Measurements from ENCODE around the gene KDM1A.

- TF ChIP-seq, protein P1, sequence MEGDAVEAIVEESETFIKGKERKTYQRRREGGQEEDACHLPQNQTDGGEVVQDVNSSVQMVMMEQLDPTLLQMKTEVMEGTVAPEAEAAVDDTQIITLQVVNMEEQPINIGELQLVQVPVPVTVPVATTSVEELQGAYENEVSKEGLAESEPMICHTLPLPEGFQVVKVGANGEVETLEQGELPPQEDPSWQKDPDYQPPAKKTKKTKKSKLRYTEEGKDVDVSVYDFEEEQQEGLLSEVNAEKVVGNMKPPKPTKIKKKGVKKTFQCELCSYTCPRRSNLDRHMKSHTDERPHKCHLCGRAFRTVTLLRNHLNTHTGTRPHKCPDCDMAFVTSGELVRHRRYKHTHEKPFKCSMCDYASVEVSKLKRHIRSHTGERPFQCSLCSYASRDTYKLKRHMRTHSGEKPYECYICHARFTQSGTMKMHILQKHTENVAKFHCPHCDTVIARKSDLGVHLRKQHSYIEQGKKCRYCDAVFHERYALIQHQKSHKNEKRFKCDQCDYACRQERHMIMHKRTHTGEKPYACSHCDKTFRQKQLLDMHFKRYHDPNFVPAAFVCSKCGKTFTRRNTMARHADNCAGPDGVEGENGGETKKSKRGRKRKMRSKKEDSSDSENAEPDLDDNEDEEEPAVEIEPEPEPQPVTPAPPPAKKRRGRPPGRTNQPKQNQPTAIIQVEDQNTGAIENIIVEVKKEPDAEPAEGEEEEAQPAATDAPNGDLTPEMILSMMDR (IDR thresholded peaks at IDR 0.05 in 8 of 11, conservative IDR thresholded peaks at IDR 0.05 in 3 of 11), result no peak
- no peak for TF ChIP-seq POLR2A (IDR thresholded peaks at IDR 0.05)
Measured at GRCh38 chr1:23090056-23090455, 70.8 kb downstream of the KDM1A start.
